ENCODE results near the gene TRPM2. TPM values are rescaled to one million over a fixed set of nuclear protein-coding genes. Genes with fewer than 3 reads are reported as not detected.
"Not testable (repeated sequence)": the region's sequence is repeated elsewhere in the genome, so short reads cannot be mapped to it uniquely, and the experiment has no call there.

TRPM2 gene
- total RNA-seq, 6 experiments from 2014 or later, result 0.92 to 2.0 (median 1.2) TPM

DNA sequence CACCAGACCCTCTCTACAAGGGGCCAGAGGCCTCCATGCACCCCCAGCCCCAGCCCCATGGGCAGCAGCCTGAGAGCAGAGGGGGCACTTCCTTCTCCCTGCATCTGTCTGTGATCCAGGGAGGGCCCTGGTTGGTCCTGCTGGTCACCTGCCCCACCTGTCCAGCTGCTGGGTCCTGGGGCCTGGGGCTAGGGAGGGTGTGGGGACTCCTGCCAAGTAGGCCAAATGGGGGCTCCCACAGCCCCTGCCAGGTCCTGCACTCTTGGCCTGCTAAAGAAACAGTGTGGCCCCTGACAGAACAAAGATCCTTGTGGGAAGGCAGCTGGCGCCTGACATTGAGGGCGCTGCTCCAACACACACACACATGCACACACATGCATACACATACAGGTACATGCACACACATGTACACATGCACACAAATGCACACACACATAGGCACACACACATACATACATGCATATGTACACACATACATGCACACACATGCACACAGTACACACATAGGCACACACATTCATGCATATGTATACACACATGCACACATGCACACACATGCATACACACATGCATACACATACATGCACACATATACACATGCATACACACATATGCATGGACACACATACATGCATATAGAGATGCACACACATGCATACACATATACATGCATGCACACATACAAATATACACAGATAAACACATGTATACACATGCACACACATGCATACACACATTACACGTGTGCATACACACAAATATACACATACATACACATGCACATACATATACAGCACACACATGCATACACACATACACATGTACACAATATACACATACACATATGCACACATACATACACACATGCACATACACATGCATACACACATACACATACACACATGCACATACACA is 49.9 kb downstream of the TRPM2 start:
- no peak overlapping the region for H3K4me3 ChIP-seq
- H3K27ac ChIP-seq, result no peak overlapping the region
- ATAC-seq (no peak), DNase-seq (peak in 1 of 3 donors; percentile 37)
- no peaks in the 10 kb centered on the region for H3K9me3 ChIP-seq
- WGBS (ENCODE audit: insufficient coverage, low coverage, low lambda C conversion rate, missing lambda C conversion rate), result 17% methylated on average over 1 of the region's 3 CpGs
- TF ChIP-seq POLR2A (IDR thresholded peaks at IDR 0.05) (no peak), CTCF (IDR thresholded peaks at IDR 0.05) (no peak)
- intact Hi-C loops (cut with DNase I), result no loop called here
- no peaks in the 10 kb centered on the region for H3K4me1 ChIP-seq
- H3K36me3 ChIP-seq, result no peaks in the 10 kb centered on the region
- no peaks in the 10 kb centered on the region for H3K27me3 ChIP-seq

DNA sequence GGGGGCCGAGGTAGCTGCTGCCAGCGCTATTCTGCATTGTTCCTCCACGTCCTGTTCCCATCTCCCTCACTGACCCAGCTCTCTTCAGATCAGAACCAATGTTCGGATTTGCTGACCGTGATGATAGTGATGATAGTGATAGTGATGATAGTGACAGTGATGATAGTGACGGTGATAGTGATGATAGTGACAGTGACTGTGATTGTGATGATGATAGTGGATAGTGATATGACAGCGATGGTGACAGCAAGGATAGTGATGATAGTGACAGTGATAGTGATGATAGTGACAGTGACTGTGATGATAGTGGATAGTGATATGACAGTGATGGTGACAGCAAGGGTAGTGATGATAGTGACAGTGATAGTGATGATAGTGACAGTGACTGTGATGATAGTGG is 51.1 kb downstream of the TRPM2 start:
- H3K4me1 ChIP-seq; H3K9me3 ChIP-seq; H3K27me3 ChIP-seq; H3K27ac ChIP-seq; intact Hi-C loops (cut with DNase I); ATAC-seq; H3K4me3 ChIP-seq; H3K36me3 ChIP-seq; DNase-seq: not testable (repeated sequence)
- WGBS (ENCODE audit: insufficient coverage, low coverage, low lambda C conversion rate, missing lambda C conversion rate), result 91% methylated on average over 6 of the region's 7 CpGs

DNA sequence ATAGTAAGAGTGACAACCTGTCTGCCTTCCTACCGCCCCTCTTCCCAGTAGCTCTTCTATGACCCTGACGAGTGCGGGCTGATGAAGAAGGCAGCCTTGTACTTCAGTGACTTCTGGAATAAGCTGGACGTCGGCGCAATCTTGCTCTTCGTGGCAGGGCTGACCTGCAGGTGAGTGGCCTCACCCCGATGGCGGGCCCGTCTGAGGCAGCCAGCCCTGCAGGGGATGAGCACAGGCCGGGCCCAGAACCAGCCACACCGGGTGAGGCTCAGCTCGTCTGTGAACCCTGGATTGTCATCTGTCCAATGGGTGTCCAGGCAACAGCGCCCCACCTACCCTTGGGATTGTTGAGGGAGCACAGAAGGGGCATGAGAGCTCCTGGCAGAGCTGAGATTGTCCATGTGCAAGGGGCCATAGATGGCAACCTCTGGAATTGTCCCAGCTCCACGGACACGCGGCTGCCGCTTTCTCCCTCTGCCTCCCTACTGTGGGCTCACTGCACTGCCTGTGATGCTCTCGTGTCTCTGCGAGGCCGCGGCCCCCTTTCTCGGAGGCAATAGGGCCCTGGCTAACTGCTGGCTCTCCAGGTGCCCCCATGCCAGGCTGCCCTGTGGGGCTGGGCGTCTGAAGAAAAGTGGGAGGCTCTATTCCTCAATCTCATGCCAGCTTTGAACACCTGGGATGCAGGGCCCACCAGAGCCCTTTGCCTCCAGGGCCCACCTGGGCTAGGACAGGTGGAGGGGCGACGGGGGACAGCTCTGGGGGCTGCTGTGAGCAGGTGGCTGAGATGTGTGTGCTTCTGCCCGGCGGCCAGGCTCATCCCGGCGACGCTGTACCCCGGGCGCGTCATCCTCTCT is 51.9 kb downstream of the TRPM2 start:
- peak in 1 of 4 donors; percentile 6 for ATAC-seq
- TF ChIP-seq CTCF (IDR thresholded peaks at IDR 0.05) (no peak), POLR2A (IDR thresholded peaks at IDR 0.05) (no peak)
- DNase-seq, result peak in 1 of 3 donors; percentile 28
- no peak overlapping the region for H3K4me3 ChIP-seq
- H3K36me3 ChIP-seq, result no peaks in the 10 kb centered on the region
- WGBS (ENCODE audit: insufficient coverage, low coverage, low lambda C conversion rate, missing lambda C conversion rate), result 100% methylated on average over 1 of the region's 34 CpGs
- no peaks in the 10 kb centered on the region for H3K27me3 ChIP-seq
- intact Hi-C loops (cut with DNase I), result no loop called here
- H3K9me3 ChIP-seq, result no peaks in the 10 kb centered on the region
- H3K27ac ChIP-seq, result no peak overlapping the region
- H3K4me1 ChIP-seq, result no peaks in the 10 kb centered on the region

- Histone ChIP-seq H3K4me3 (no peak overlapping the region), H3K9me3 (no peaks in the 10 kb centered on the region), H3K4me1 (no peaks in the 10 kb centered on the region), H3K27me3 (no peaks in the 10 kb centered on the region), H3K36me3 (no peaks in the 10 kb centered on the region), H3K27ac (no peak overlapping the region)
- WGBS (ENCODE audit: insufficient coverage, low coverage, low lambda C conversion rate, missing lambda C conversion rate), result 83% methylated on average over 4 of the region's 37 CpGs
- ATAC-seq (peak in 1 of 4 donors; percentile 14), DNase-seq (peak in 1 of 3 donors; percentile 26)
- TF ChIP-seq POLR2A (IDR thresholded peaks at IDR 0.05) (no peak), CTCF (IDR thresholded peaks at IDR 0.05) (no peak)
- intact Hi-C loops (cut with DNase I), result no loop called here
Measured at GRCh38 chr21:44405948-44406872, 52.8 kb downstream of the TRPM2 start.
